ENCODE measurements around the gene GLP2R.
"Not testable (repeated sequence)": the region's sequence is repeated elsewhere in the genome, so short reads cannot be mapped to it uniquely, and the experiment has no call there.

The GLP2R gene, protein sequence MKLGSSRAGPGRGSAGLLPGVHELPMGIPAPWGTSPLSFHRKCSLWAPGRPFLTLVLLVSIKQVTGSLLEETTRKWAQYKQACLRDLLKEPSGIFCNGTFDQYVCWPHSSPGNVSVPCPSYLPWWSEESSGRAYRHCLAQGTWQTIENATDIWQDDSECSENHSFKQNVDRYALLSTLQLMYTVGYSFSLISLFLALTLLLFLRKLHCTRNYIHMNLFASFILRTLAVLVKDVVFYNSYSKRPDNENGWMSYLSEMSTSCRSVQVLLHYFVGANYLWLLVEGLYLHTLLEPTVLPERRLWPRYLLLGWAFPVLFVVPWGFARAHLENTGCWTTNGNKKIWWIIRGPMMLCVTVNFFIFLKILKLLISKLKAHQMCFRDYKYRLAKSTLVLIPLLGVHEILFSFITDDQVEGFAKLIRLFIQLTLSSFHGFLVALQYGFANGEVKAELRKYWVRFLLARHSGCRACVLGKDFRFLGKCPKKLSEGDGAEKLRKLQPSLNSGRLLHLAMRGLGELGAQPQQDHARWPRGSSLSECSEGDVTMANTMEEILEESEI

DNA sequence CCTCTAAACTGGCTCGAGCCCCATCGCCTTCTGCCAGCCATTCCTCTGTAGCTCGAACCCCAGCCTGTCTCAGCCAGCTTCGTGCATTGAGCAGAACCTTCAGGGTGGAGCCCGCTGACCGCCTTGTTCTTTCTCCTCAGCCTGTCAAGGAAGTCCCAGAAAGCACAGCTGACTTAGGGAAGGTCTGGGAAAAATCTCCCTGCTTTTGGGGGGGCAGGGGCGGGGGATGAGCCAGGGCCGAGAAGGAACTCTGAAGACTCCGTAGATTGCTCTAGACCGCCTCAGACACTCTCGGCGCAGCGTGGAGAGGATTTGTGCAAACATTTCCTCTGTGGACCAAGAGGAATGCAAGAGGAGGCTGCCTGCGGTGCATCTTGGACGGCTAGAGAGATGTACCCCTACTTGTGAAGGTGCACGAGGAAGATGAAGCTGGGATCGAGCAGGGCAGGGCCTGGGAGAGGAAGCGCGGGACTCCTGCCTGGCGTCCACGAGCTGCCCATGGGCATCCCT lies at the start of gene GLP2R:
Gene GLP2R (plus strand): TSS at position 284 of the 510 bp plus-strand sequence. CDS start 140 bp downstream, at position 424.
- DNase-seq, result no peak

DNA sequence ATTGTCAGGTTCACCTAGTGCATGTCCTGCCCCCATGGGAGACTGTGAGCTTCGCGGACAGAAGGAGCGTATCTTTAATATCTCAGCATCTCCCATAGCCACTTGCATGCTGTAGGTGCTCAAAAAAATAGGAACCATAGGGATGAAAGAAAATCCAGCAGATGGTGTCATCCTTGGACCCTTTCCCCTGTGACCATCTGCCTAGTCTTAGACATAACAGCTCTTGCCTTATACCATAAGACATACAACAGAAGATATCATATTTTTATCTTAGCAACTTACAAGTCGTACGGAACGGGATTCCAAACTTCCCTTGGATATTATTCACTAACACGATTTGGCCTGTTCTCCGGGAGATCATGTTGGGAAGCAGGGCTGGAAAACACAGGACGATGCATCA lies 48.8 kb upstream of the GLP2R start:
- no peak for DNase-seq

DNA sequence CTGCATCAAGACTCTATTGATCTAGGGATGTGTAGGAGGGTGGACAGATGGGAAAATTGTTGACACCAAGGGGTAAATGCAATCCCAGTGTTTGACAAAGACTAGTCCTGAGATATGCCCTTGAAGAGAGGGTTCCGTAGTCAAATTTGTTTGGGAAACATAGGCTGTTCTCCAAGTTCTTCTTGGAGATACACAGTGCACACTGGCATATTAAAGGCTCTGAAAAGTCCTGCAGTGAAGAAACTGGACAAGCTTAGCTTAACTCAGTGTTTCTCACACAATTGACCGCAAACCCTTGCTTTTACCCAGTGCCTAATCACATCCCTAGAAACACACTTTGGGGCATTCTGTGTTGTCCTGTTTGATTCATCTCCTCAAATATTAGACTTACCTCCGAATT lies 45.2 kb upstream of the GLP2R start:
- no peak for DNase-seq

DNA sequence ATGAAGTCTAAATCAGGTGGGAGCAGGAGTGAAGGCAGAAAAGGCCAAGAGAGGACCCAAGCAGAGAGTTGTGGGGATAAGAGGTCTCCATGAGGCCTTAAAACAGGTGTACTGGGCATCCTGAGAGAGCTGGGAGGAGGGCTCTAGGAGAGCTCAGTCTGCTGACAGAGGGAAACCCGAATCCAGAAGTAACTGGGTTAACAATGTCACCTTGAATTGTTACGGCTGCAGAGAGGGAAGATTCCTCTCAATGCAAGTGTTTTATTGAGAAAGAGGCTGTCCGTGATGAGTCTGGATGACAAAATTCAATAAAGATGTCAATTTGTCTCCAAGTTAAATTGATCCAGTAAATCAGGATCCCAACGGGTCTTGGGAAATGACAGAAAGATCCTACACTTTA lies 42.7 kb upstream of the GLP2R start:
- no peak for DNase-seq

DNA sequence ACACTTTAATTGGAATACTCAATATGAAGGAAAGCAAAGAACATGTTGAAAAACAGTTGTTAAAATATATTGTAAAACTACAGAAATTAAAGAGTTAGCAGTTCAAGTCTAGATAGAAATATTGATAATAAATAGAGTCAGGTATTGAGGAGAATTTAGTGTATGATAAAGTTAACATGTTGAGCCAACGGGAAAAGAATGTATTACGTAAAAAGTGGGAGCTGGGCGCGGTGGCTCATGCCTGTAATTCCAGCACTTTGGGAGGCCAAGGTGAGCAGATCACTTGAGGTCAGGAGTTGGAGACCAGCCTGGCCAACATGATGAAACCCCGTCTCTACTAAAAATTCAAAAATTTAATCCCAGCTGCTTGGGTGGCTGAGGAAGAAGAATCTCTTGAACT lies 42.3 kb upstream of the GLP2R start:
- DNase-seq, result not testable (repeated sequence)

DNA sequence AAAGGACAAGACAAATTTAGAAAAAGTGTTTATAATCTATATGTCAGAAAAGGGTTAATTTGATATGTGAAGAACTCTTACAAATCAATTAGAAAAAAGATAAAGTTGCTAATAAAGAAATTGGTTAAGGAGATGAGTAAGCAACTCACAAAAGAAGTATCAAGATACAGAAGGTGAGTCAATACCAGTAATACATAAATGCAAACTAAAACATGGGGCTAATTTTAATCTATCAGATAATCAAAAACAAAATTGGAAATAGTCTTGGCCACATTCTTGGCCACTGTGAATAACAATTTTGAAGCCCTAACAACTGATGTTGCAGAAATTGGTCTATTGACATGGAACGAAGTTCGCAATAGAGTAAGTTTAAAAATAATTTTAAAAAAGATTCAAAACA lies 41.2 kb upstream of the GLP2R start:
- no peak for DNase-seq

DNA sequence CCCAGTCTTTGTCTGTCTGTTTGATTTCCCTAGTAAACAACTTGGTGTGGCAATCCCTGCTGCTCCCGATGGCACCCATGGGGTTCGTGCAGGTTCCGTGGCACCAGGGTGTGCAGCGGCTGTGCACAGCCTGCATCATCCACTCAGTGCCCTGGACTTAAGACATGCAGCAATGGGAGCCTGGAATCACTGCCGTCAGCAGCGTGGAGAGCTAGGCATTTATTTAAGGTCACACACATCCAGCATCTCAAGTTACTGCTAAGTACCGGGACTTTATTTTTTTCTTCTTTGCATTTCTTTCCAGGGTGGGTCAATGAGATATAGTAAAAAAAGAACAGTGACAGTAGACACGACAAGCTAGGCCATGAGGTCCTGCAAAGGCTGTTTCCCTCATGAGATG lies 37.1 kb upstream of the GLP2R start:
- no peak for DNase-seq

DNA sequence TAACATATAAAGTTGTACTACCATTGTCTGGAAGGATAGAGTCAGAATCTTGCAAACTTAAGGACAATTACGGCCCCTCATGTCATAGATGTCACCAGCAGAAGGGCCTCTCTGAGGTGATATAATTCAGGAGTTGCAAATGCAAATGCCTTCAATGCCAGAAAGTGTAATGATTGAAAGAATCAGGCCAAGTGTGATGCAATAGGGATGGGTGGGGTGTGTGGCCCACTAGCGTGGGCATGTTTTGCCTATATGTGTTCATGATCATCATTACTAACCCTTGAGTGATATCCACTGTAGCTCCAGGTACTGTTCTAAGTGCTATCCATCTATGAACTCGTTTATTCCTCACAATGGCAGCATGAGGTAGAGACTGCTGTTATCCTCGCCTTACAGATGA lies 35.4 kb upstream of the GLP2R start:
- DNase-seq, result no peak

DNA sequence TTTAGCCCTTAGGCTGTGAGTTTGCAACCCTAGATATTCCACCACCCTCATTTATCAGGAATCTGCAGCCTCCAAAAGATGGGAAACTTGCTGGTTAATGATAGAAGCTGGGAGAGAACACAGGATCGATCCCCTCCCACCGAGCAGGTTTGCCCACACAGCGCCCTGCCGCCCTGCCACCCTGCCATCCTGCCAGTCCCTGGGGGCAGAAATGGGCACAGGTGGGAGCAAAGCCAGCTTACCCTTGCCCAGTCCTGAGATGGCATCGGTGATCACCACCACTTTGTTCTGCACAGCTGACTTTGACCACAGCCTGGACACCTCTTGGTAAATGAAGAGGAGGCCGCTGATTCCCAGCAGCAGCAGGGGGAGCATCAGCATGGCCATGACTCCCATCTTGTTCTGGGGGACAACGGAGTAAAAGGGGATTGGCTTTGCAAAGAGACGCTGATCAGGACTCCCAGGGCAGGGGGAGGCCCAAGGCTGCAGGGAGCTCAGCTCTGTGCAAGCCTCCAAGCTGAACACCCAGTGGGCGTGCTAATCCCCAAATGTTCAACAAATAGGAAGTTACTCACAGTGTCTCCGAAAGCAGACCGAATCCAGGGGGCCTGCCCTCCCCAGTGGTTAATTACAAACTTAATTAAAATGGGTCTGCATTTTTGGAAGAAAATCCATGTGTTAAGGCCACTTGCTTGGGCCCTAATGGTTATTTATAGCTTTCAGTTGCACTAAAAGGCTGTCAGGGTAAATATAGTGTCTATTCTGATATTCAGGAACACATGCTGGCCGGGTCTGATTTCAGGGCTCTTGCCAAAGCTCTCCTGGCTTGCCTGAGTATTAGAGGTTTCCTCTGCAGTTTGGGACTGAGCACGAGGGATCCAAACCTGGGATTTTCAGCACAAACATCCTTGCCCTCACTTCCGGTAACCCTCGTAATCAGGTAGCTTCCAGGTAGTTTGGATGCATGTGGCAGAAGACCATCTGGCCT lies 34.5 kb upstream of the GLP2R start, which contains the start of gene DHRS7C:
Gene DHRS7C (minus strand): TSS at position 704 of the 988 bp plus-strand sequence. CDS start 308 bp downstream, at position 396.
- DNase-seq, result no peak

DNA sequence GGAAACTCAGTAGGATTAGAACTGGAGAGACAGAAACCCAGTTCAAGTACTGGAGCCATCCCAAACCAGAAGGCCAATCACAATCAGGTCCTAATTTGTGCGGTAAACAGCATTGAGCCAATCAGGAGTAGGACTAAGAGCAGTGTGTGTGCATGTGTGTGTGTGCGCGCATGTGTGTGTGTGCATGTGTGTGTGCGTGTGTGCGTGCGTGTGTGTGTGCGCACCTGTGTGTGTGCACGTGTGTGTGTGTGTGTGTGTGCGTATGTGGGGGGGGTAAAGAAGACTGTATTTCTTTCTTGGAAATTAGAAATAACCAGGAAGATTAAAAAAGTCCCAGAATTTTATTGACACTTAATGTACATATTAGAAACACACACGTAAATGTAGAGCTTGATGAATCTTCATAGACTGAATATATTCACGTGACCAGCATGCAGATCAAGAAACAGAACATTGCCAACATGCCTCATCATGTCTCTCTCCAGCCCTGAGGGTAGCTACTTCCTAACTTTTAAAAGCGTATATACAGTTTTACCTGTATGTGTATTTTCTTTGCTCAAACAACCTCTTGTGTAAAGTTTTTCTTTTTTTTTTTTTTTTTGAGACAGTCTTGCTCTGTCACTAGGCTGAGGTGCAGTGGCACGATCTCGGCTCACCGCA lies 33.4 kb upstream of the GLP2R start:
- DNase-seq, result no peak

DNA sequence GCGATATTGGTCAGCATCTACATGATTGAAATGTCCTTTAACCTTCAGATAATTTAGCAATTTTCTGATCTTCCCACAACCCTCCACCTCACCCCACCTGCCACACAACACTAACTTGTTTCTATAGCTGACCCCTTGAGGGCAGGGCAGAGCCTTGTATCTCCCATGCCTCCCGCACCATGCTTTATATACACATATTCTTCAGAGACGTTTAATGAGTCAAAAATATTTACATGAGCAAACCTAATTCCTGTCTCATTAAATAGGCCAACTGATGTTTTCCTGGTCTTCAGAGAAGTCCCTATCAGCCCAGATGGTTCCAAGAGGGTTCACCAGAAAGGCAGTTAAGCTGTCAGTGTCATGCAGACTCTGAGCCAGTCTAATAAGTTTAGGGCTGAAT lies 27.7 kb upstream of the GLP2R start:
- DNase-seq, result no peak

DNA sequence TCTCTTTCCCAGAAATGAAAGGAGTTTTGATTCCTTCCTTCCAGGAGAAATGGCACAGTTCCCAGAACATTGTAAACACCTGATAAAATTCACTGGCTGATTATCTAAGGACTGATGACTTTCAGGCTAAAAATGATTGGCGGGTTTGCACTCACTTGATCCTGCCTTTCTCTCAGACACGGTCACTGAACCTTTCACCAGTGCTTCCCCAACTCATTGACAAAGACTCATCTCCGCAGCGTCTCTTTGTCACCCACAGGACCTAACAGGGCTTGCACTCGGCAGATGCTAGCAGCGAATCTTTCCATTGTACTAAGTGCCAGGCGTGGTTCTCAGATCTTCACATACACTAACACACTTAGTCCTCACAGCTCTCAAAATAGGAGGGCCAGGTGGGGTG lies 27.0 kb upstream of the GLP2R start:
- DNase-seq, result no peak

DNA sequence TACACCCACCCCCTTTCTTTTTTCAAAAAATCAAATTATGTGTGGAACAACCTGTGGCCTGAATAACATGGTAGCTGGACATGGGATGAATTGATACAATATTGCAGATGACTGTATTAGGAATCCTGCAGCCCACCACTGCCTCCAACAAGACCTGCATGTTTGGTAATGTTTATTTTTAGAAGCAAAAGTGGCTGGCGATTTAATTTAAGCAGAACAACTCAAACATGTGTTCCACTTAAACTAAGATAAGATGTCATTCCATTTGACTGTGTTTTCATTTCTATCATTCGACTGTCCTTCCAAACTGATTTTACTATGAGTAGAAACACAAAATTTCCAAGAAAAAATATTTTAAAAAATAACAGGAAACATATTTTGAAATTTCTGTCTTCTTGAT lies 24.2 kb upstream of the GLP2R start:
- DNase-seq, result no peak

DNA sequence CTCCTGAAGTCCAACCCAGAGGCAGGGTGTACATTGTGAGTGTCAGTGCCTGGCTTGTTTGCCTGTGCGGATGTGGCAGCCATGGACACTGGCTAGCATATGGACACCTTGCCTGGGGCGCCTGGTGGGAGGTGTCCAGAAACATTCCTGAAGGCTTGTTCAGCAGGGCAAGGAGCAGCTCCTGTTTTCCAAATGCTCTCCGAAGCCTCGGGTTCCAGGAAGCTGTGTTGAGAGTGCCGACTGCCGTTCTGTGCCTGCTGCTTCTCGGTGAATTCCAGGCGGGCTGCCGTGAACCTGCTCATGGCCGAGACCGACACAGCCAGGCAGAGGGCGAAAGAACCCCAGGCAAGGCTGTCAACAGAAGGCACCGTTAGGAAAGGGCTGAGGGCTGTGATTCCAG lies 23.4 kb upstream of the GLP2R start:
- DNase-seq, result no peak

DNA sequence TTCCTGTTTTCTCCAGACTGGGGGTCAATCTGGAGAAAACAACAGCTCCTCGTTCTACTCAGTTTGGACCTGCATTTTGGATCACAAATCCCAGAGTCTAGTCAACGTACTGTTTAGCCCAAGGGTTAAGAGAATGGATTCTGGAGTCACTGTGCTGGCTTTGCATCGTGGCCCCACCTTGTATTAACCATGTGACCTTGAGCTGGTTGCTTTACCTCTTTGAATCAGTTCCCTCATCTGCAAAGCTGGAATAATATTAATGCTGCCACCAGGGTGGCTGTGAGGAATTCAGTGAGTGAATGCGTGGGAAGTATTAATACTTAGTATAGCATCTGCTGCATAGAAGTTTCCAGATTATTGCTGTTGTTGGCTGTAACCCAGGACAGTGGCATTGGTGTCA lies 23.0 kb upstream of the GLP2R start:
- DNase-seq, result no peak

DNA sequence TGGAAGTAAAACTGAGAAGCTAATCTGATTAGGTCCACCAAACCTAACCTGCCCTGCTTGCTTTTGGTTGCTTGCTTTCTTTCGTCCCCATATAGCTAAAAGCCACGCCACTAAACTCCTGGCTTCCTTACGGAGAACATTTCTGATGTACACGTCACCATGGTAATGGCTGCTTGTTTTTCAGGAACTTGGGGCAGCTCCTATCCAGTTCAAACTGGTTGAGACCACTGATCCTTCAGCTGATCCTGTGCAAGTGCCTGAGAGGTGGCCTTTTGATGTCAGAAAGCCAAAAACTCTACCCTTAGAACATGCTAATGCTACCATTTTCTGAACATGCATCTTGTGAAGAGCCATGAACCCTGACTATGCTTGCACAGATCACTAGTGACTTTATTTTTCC lies 20.0 kb upstream of the GLP2R start:
- DNase-seq, result no peak

DNA sequence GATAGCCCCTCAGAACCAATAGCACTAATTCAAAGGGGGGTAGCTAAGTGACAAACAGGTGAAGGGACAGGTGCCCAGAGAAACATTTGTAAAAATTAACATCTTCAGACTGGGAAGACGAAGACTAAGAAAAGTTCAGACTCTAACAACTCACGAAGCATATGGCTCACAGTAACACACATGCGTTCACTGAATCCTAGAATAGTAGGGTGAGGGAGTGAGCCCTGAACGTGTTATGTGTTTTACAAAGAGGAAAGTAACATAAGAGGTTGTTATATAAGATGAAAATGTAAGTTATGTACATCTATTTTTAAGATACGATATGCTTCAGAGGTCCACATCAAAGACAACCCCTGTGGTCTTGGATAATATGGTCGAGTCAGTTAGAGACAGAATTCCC lies 19.0 kb upstream of the GLP2R start:
- no peak for DNase-seq

DNA sequence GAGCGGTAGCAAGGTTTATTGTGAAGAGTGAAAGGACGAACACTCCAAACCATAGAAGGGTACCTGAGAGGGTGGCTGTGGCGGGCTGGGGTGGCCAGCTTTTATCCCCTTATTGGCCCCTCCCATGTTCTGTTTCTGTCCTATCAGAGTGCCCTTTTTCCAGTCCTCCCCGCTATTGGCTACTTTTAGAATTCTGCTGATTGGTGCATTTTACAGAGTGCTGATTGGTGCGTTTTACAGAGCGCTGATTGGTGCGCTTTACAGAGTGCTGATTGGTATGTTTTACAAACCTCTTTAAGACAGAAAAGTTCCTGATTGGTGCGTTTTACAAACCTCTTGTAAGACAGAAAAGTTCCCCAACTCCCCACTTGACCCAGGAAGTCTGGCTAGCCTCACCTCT lies 16.3 kb upstream of the GLP2R start:
- DNase-seq, result no peak

DNA sequence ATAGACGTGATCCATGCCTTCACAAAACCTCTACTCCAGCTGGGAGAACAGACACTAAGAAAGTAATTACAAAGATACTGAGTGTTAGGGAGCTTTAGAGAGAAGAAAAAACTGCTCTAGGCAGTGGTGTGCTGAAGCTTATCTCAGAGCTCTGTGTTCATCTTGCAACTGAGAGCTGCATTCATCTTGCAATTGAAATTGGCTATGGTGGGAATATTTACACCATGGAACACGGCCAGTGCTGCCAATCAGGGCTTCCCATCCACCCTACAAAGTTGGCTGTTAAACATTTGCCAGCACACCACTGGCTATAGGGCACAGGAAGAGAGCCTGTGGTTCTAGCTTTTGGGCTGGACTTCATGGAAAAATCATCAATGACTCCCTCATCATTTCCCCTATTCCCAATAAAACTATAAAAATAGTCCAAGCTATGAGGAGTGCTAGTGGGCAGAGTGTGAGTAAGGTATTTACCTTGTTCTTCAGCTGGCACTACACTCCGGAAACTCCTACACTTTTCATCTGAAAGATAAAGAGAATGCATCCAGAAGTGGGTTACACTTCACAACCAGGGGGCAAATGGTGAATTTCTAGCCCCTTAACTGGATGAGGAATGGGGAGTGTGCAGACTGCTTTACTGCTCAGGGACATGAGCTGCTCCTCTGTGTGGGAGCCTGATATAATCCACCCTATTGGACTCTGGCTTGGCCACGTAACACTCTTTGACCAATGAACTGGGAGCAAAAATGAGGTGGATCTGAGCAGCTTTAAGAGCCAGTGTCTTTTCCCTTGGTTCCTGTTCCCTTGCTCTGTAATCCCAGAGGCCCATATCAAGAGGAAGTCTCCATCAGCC lies 15.4 kb upstream of the GLP2R start:
- no peak for DNase-seq

DNA sequence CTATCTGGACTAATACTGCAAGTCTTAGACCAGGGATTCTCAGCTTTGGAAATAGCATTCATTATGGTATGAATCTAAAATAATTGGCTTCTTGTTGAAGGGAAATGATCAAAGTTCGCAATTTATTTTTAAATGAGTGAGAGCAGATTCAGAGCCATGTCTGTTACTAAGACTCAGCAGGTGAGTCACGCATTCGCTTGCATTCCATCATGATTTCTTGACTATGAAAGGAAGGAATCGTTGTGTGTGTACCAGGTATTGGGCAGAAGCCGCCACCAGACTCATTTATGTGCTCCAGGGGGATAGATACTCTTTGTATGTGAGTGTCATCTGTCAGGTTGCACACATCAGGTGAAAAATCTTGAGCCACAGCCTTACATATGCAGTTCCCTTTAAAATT lies 14.6 kb upstream of the GLP2R start:
- DNase-seq, result no peak

DNA sequence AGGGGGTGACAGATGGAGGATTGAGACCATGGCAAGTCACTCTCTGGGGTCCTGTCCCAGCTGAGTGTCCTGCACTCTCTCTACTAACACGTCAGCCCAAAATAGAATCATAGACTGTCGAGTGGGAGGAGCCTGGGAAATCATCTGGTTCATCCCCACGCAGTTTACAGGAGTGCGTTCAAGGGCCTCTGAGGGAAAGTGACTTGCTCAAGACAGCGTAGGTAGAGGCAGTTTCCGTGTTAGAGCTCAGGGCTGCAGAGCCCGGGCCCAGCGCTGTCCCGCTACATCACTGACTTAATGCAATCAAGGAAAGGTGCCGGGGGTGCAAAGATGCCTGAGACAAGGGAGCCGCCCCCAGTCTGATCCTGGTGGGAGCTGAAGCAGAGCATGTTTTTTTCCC lies 14.2 kb upstream of the GLP2R start:
- DNase-seq, result no peak

DNA sequence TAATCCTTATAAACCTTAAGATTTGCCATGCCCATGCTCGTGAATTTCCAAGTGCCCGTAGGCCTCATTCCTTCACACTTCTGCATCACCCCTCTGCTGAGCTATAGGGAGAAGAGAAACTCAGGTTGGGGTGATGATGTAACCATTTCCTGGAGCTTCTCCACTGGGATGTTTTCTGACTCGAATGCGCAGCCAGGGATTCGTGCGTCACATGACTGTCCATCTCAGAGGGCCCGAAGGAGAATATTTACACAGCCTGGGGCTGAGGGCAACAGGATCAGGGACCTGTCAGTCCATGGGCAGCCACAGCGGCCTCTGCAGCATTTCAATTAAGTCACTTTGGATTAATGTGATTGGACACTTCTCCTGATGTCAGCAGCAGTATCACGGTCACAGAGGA lies 12.6 kb upstream of the GLP2R start:
- DNase-seq, result no peak

Measured in hematopoietic multipotent progenitor cell treated with erythropoietin and hydrocortisone succinate and interleukin-3 and kit ligand, for 8 days (in vitro differentiated cells).